Osteocyte (in vitro differentiated cells): ENCODE data around the gene ATP6V1G3. TPM values are rescaled to one million over a fixed set of nuclear protein-coding genes. Genes with fewer than 3 reads are reported as not detected.
"Not testable (repeated sequence)": the region's sequence is repeated elsewhere in the genome, so short reads cannot be mapped to it uniquely, and the experiment has no call there.

ENCODE experiments used
- DNase-seq: peaks from one replicate; pipeline ENCODE4 v3.0.0; 2021; ENCODE audit warnings: mixed read lengths; ENCODE audit not compliant: unreplicated experiment; ENCODE audit errors: extremely low spot score
- H3K27ac Mint-ChIP-seq: one replicate; pipeline ENCODE4 v1.8.0; 2021; ENCODE audit warnings: mild to moderate bottlenecking, mixed read lengths; ENCODE audit not compliant: unreplicated experiment
- H3K27me3 Mint-ChIP-seq: one replicate; pipeline ENCODE4 v1.8.0; 2021; ENCODE audit warnings: mixed read lengths; ENCODE audit not compliant: unreplicated experiment
- H3K36me3 Mint-ChIP-seq: one replicate; pipeline ENCODE4 v1.8.0; 2021; ENCODE audit warnings: mixed read lengths; ENCODE audit not compliant: unreplicated experiment
- H3K4me1 Mint-ChIP-seq: one replicate; pipeline ENCODE4 v1.8.0; 2021; ENCODE audit warnings: mixed read lengths; ENCODE audit not compliant: unreplicated experiment
- H3K4me3 Mint-ChIP-seq: one replicate; pipeline ENCODE4 v1.8.0; 2021; ENCODE audit warnings: mild to moderate bottlenecking, moderate library complexity, mixed read lengths; ENCODE audit not compliant: unreplicated experiment
- H3K9me3 Mint-ChIP-seq: one replicate; pipeline ENCODE4 v1.8.0; 2021; ENCODE audit warnings: mixed read lengths; ENCODE audit not compliant: unreplicated experiment
- CTCF ChIP-seq: fragments of 200-600 bp; sonication (generic); IDR thresholded peaks from 2 replicates; pipeline ENCODE4 v1.5.0; 2021; ENCODE audit warnings: antibody characterized with exemption, mild to moderate bottlenecking, moderate library complexity
- total RNA-seq: library from RNA; stranded (reverse); gene quantifications from 2 replicates; pipeline ENCODE4 v1.2.1, GENCODE V29; 2021

ATP6V1G3 gene
- total RNA-seq, 1 donor from 2014 or later: not detected

GRCh38 chr1:198528364-198528763 lies 12.1 kb downstream of the ATP6V1G3 start:
- no peak for TF ChIP-seq CTCF
- Mint-ChIP-seq H3K4me1 (peaks cover 52% of the 10 kb centered on the region), H3K4me3 (no peak overlapping the region), H3K9me3 (no peaks in the 10 kb centered on the region), H3K27ac (no peak overlapping the region), H3K27me3 (no peaks in the 10 kb centered on the region), H3K36me3 (no peaks in the 10 kb centered on the region)
- no peak for DNase-seq

DNA sequence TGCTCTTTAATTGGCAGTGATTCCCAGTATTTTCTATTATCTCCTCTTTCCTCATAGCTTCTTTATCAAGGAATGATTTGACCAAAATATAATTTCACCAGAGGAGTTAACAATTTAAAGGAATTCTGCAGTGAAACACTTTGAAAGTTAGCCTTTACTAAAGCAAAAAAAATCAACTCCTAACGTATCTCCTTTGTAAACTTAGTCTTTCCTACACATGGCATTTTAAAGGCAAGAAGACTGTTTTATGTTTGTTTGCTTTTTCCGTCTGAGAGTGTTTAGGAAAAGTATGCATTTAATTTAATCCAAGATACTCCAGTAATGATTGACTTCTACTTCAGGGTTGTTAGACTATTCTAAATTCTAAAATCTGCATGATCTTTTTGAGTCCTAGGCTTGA lies 15.9 kb downstream of the ATP6V1G3 start:
- Mint-ChIP-seq H3K9me3 (no peaks in the 10 kb centered on the region), H3K27ac (no peak overlapping the region), H3K4me1 (peaks cover 42% of the 10 kb centered on the region), H3K27me3 (no peaks in the 10 kb centered on the region), H3K4me3 (no peak overlapping the region), H3K36me3 (no peaks in the 10 kb centered on the region)
- DNase-seq: no peak
- TF ChIP-seq CTCF: no peak

DNA sequence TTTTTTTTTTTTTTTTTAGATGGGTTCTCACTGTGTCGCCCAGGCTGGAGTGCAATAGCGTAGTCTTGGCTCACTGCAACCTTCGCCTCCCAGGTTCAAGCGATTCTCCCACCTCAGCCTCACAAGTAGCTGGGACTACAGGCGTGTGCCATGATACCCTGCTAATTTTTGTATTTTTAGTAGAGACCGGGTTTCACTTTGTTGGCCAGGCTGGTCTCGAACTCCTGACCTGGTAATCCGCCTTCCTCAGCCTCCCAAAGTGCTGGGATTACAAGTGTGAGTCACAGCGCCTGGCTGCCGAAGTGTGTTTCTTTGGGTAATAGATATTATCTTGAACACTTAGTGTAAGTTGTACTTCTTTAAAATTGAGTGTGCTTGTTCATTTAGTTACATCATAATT lies 16.4 kb downstream of the ATP6V1G3 start:
- H3K27me3 Mint-ChIP-seq, H3K36me3 Mint-ChIP-seq, H3K27ac Mint-ChIP-seq, H3K4me3 Mint-ChIP-seq, H3K9me3 Mint-ChIP-seq, DNase-seq: not testable (repeated sequence)
- peaks cover 39% of the 10 kb centered on the region for H3K4me1 Mint-ChIP-seq

- no peak for TF ChIP-seq CTCF
- H3K4me1 Mint-ChIP-seq: peaks cover 35% of the 10 kb centered on the region
- H3K27me3 Mint-ChIP-seq: no peaks in the 10 kb centered on the region
- no peaks in the 10 kb centered on the region for H3K36me3 Mint-ChIP-seq
- no peak overlapping the region for H3K4me3 Mint-ChIP-seq
- DNase-seq: no peak
- no peak overlapping the region for H3K27ac Mint-ChIP-seq
- no peaks in the 10 kb centered on the region for H3K9me3 Mint-ChIP-seq
Measured at GRCh38 chr1:198523182-198523950, 17.1 kb downstream of the ATP6V1G3 start.

- TF ChIP-seq CTCF: no peak
- H3K4me1 Mint-ChIP-seq: peaks cover 23% of the 10 kb centered on the region
- H3K27ac Mint-ChIP-seq: no peak overlapping the region
- no peak overlapping the region for H3K4me3 Mint-ChIP-seq
- no peaks in the 10 kb centered on the region for H3K36me3 Mint-ChIP-seq
- H3K9me3 Mint-ChIP-seq: no peaks in the 10 kb centered on the region
- DNase-seq: no peak
- H3K27me3 Mint-ChIP-seq: no peaks in the 10 kb centered on the region
Measured at GRCh38 chr1:198520524-198521254, 19.8 kb downstream of the ATP6V1G3 start.
